ENCODE results near the gene RNF26.

Gene RNF26

DNA sequence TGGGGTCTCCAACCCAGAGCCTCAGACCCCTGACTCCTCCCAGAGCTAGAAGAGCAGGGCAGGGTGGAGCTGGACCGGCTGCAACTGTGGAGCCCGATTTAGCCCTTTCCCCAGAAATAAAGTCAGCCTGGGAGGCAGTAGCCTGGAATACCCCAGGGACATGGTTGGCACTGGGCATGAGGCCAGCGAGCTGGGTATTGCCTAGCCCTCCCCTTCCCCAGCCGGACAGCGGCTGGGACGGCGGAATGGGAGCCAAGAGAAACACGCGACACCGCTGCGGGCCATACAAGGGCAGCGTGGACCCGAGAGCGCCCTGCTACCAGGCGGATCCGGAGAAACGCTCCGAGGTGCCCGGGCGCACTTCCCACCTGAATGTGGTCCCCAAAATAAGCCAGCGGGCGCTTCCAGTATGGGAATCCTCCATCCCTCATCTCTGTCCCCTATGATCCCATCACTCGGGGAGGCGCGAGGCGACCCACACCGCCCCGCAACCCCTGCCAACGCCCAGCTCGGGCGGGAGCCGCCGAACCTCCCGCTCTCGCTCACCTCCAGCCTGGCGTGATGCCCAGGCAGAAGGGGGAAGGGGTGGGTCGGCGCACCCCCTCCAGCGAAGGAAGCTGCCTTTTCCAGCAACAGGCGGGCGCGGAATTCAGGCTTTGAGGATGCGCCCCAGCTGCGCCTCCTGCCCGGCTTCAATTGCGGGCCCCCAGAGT lies 18.2 kb upstream of the RNF26 start:
- no peak for DNase-seq (ENCODE audit: low read depth in 2 of 2)

GRCh38 chr11:119316729-119317591 lies 17.4 kb upstream of the RNF26 start, which contains the start of gene MCAM:
Gene MCAM (minus strand): TSS chr11:119317130. CDS start chr11:119317101, 29 bp downstream.
- DNase-seq (ENCODE audit: low read depth in 2 of 2) = no peak

GRCh38 chr11:119317592-119318239 lies 16.6 kb upstream of the RNF26 start:
- no peak for DNase-seq (ENCODE audit: low read depth in 2 of 2)

DNA sequence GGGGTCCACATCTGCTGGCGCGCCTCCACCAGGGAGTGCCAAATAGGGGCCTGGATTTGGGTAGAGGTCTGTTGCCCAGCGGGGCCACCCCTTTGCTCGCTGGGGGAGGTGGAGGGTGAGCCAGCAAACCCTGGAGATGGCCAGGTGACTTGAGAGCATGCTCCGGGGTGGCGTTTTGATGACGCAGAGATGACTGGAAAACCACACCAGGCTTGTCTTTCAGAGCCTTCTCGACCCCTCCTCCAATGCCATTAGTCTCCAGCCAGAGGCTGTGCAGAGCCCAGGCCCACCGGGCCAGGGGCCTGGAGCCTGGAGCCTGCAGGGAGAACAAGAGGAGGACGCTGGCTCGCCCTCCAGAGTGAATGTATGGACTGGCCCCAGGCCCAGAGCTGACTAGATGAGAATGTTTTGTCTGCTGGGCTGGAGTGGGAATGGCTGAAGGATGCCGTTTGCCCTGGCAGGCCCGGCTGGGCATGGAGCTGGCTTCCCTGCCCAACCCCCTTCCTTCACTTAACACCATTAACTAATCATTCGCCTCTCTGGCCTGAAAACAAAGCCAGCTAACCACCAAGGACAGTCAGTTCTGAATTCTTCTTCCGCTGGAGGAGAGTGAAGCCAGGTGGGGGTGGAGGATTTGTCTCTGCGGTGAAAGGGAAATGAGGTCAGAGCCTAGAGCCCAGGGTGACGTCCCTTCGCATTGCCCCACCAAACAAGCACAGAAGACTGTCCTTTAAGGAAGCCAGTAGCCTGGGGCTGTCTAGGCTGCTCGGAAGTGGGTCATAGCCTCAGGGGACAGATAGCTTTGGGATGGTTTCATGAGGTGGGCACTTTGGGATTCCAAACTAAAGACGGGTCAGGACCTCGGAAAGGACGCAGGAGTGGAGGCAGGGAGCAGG lies 15.8 kb upstream of the RNF26 start:
- no peak for DNase-seq (ENCODE audit: low read depth in 2 of 2)

- no peak for DNase-seq (ENCODE audit: low read depth in 2 of 2)
Measured at GRCh38 chr11:119319136-119319699, 15.1 kb upstream of the RNF26 start.

- no peak for DNase-seq (ENCODE audit: low read depth in 2 of 2)
Measured at GRCh38 chr11:119319700-119320239, 14.6 kb upstream of the RNF26 start.

DNA sequence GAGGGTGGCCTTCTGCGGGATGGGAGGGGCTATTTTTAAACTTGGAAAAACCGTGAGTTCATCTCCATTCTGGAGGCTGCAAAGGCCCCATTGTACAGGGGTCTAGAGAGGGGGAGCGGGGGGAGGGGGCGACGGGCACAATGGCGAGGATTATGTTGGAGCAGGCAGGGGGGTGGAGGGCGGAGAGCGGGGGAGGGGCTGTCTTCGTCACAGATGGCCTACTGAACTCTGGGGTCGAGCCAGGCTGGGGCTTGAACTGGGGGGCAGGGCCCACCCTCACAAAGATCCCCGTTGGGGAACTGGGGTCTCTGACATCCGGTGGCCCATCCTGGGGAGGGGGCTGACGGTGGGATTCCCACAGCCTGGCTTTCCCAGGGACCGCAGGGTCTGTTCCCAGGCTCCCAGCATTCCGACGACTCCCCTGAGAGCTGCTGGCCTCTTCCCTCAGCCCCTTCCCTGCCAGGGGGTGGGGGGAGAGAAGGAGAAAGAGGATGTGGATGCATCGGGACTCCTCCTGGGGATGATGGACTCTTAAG lies 14.0 kb upstream of the RNF26 start:
- no peak for DNase-seq (ENCODE audit: low read depth in 2 of 2)

GRCh38 chr11:119320776-119321524 lies 13.4 kb upstream of the RNF26 start:
- DNase-seq (ENCODE audit: low read depth in 2 of 2) = peak in 1 of 2 donors; percentile 39

DNA sequence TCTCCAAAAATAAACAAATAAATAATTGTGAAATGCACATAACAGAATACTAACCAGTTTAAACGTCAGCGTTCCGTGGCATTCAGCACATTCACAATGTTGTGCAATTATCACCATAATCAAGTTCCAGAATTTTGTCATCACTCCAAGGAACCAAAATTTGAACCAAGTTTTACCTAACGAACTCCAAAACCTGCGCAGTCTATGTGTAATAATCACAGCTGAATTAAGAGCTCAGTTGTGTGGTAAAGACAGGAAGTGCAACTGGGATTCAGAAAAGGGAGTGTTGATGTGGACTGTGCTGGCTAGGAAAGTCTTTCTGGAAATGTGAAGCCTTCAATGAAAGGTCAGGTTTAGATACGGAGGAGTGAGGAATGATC lies 12.0 kb upstream of the RNF26 start:
- DNase-seq (ENCODE audit: low read depth in 2 of 2) = no peak

DNA sequence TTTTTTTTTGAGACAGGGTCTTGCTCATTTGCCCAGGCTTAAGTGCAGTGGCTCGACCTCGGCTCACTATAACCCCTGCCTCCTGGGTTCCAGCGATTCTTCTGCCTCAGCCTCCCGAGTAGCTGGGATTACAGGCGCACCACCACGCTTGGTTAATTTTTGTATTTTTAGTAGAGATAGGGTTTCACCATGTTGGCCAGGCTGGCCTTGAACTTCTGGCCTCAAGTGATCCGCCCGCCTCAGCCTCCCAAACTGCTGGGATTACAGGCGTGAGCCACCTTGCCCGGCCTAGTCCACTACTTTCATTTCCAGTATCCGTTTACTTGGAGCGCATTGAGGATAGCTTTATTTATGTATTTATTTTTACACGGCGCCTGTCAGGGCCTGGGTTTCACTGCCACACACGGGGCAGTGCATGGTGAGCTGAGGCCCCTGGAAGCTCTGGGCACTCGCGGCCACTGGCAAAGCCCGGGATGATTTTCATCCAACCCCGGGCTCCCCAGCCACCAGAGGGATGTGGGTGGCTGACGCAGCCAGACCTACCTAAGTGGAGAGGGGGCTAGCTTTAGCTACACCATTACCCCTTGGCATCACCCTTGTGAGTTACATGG lies 11.3 kb upstream of the RNF26 start:
- no peak for DNase-seq (ENCODE audit: low read depth in 2 of 2)

- peak; percentile 78 to 79 for DNase-seq (ENCODE audit: low read depth in 2 of 2)
Measured at GRCh38 chr11:119323532-119324033, 10.7 kb upstream of the RNF26 start.

DNA sequence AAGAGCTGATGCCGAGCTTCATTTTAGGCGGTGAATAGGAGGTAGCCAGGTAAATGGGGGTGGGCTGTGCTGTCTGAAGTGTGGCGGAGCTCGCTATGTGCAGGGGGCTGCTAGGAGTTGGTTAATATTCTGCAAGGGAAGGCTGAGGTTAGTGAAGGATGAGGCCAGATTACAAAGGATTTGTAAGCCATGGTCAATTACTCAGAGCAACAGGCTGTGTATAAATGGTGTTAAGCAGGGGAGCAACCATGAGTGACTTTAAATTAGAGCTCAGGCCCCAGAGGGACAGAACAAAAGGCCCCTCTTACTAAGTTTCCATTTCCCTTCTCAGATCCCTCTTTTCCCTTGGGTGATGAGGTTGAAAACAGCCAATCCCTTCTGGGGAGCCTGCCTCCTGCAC lies 10.1 kb upstream of the RNF26 start:
- no peak for DNase-seq (ENCODE audit: low read depth in 2 of 2)

- no peak for DNase-seq (ENCODE audit: low read depth in 2 of 2)
Measured at GRCh38 chr11:119329320-119329719, 5.0 kb upstream of the RNF26 start.

DNA sequence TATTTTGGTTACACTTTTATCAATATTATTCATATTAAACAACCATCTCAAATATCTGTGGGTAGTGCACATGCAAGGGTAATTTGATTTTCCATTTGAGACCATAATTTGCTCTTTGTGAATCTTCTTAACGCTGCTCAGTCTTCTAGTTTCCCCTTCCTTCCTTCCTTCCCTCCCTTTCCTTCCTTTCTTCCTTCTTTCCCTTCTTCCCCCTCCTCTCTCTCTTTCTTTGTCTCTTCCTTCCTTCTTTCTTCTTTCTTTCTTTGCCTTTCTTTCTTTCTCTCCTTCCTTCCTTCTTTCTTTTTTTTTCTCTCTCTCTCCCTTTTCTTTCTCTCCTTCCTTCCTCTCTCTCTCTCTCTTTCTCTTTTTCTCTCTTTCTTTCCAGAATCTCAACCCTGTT lies 4.1 kb upstream of the RNF26 start:
- no peak for DNase-seq (ENCODE audit: low read depth in 2 of 2)

DNA sequence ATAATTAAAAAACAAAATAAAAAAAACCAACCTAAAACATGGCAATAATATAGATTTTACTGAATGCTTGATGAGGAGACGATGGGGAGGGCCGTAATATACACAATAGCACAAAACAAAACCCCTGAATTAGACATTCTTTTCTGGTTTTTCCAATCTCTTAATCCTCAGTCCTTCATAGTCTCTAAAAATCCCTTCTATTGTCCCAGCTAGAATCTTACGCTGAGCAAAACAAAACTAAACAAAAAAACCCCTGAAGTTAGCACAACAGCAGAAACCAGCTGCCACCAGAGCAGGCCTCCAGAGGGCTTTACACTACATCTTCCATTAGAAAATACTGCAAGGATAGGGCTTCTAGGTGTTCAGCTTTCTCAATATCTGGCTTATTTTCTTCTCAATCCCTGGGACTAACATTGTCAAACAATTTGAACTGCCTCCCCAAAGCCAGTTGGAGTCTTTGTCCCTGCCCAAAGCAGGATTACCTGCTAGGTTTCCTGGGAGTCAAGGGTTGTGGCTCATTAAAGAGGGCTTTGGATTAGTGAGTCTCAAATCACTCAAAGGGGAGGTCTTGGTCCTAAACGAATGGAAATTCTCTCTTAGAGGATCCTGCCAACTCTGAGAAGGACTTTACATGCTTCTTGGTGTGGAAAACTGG lies 2.1 kb upstream of the RNF26 start:
- no peak for DNase-seq (ENCODE audit: low read depth in 2 of 2)

DNA sequence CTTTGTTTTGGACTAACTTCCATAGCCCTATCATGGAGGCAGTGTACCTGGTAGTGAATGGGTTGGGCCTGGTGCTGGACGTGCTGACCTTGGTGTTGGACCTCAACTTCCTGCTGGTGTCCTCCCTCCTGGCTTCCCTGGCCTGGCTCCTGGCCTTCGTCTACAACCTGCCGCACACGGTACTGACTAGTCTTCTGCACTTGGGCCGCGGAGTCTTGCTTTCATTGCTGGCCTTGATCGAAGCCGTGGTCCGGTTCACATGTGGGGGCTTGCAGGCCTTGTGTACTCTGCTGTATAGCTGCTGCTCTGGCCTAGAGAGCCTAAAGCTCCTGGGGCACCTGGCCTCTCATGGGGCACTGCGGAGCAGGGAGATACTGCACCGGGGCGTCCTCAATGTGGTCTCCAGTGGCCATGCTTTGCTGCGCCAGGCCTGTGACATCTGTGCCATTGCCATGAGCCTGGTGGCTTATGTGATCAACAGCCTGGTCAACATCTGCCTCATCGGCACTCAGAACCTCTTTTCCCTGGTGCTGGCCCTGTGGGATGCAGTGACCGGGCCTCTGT lies 846 bp downstream of the RNF26 start:
- DNase-seq (ENCODE audit: low read depth in 2 of 2) = no peak

GRCh38 chr11:119335655-119336543 lies 1.6 kb downstream of the RNF26 start:
- no peak for DNase-seq (ENCODE audit: low read depth in 2 of 2)

Data from activated CD4-positive, alpha-beta T cell treated with anti-CD3 and anti-CD28 coated beads for 24 hours (primary cell).